IMR-90 (cell line): ENCODE data around the gene CDC42EP4.

ENCODE experiments used
- BHLHE40 ChIP-seq: fragments of 150-350 bp; IDR thresholded peaks from 2 replicates; pipeline ENCODE4 v1.6.1; 2016; ENCODE audit warnings: mild to moderate bottlenecking, low read depth, low read length
- CEBPB ChIP-seq: IDR thresholded peaks from 2 replicates; pipeline ENCODE4 v1.6.1; 2012; ENCODE audit warnings: low read depth, low read length, improper control_type of control experiment
- MXI1 ChIP-seq: IDR thresholded peaks from 2 replicates; pipeline ENCODE4 v1.6.1; 2012; ENCODE audit warnings: low read depth, mild to moderate bottlenecking, low read length, moderate library complexity, borderline replicate concordance
- NFE2L2 ChIP-seq: fragments of 150-350 bp; IDR thresholded peaks from 2 replicates; pipeline ENCODE4 v1.6.1; 2016; ENCODE audit warnings: low read depth, mild to moderate bottlenecking, low read length
- RAD21 ChIP-seq: IDR thresholded peaks from 2 replicates; pipeline ENCODE4 v1.6.1; 2012; ENCODE audit warnings: low read length, improper control_type of control experiment
- TF ChIP-seq, protein P1 (sequence below): conservative IDR thresholded peaks from 2 replicates; pipeline ENCODE4 v1.5.1; 2012; ENCODE audit warnings: mild to moderate bottlenecking, low read depth, low read length, improper control_type of control experiment

DNA sequence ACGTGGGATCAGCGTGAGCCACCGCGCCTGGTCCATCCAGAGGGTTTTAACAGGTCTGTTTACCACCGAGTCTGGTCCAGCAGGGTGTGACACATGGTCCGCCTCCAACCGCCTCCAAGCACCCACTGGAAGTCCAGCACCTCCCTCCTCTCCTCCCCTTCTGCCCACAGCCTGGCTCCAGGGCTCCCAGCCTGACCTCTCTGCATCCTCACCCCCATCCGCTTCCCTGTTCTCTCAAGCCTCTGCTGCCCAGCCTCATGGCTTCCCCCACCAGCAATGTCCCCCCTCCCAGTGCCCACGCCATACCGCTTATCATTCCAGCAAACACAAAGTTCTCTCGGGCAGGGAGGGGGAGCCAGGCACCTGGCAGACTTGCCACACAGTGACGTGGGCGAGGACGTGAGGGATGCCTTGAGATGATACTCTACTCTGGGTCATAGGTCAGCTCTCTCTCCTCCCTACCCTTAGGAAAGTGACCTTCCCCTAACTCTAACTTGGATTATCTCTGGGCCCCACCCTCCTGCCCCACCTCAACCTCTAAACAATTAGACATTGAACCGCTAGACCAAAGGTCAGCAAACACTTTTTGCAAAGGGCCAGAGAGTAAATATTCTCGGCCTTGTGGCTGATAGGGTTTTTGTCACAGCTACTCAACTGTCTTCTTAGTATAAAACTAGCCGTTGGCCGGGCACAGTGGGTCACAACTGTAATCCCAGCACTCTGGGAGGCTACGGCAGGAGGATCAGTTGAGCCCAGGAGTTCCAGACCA is 23.1 kb downstream of the CDC42EP4 start:
- TF ChIP-seq, protein P1, sequence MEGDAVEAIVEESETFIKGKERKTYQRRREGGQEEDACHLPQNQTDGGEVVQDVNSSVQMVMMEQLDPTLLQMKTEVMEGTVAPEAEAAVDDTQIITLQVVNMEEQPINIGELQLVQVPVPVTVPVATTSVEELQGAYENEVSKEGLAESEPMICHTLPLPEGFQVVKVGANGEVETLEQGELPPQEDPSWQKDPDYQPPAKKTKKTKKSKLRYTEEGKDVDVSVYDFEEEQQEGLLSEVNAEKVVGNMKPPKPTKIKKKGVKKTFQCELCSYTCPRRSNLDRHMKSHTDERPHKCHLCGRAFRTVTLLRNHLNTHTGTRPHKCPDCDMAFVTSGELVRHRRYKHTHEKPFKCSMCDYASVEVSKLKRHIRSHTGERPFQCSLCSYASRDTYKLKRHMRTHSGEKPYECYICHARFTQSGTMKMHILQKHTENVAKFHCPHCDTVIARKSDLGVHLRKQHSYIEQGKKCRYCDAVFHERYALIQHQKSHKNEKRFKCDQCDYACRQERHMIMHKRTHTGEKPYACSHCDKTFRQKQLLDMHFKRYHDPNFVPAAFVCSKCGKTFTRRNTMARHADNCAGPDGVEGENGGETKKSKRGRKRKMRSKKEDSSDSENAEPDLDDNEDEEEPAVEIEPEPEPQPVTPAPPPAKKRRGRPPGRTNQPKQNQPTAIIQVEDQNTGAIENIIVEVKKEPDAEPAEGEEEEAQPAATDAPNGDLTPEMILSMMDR = no peak
- TF ChIP-seq RAD21 = no peak
- TF ChIP-seq MXI1 = no peak
- no peak for TF ChIP-seq BHLHE40
- TF ChIP-seq NFE2L2 = no peak
- no peak for TF ChIP-seq CEBPB
